ENCODE measurements around the gene PIN1. TPM values are rescaled to one million over a fixed set of nuclear protein-coding genes. Genes with fewer than 3 reads are reported as not detected.
"Not testable (repeated sequence)": the region's sequence is repeated elsewhere in the genome, so short reads cannot be mapped to it uniquely, and the experiment has no call there.

The PIN1 gene
- total RNA-seq, 1 donor from 2014 or later, result 109 TPM

- H3K27me3 Mint-ChIP-seq (ENCODE audit: low read depth, unreplicated experiment), result no peaks in the 10 kb centered on the region
- peak overlapping the region; percentile 97 for H2AFZ ChIP-seq (ENCODE audit: low read depth, low read length)
Observed at GRCh38 chr19:9786342-9786741, 48.8 kb upstream of the PIN1 start.

GRCh38 chr19:9786819-9787218 lies 48.3 kb upstream of the PIN1 start:
- Histone ChIP-seq H4K20me1 (ENCODE audit: insufficient read depth, low read length) (no peaks in the 10 kb centered on the region), H3K79me2 (ENCODE audit: insufficient read depth, low read length) (no peaks in the 10 kb centered on the region), H3K4me1 (ENCODE audit: insufficient read depth, low read length) (no peaks in the 10 kb centered on the region), H2AFZ (ENCODE audit: low read depth, low read length) (no peak overlapping the region), H3K36me3 (ENCODE audit: insufficient read depth, low read length) (no peaks in the 10 kb centered on the region), H3K9ac (ENCODE audit: low read length) (no peak overlapping the region), H3K27me3 (ENCODE audit: insufficient read depth, low read length) (no peaks in the 10 kb centered on the region), H3K9me3 (ENCODE audit: insufficient read depth, low read depth, low read length) (peaks cover 6% of the 10 kb centered on the region), H3K27ac (ENCODE audit: low read depth, low read length) (no peak overlapping the region), H3K4me3 (ENCODE audit: insufficient read depth, low read depth, low read length) (no peak overlapping the region), H3K4me2 (ENCODE audit: low read length) (no peak overlapping the region)
- DNase-seq (ENCODE audit: low read depth) (no peak), FAIRE-seq (no peak)
- Mint-ChIP-seq H3K27me3 (ENCODE audit: low read depth, unreplicated experiment) (no peaks in the 10 kb centered on the region), H3K27ac (ENCODE audit: unreplicated experiment) (peak overlapping the region; percentile 18), H3K4me3 (ENCODE audit: unreplicated experiment) (peak overlapping the region; percentile 64), H3K4me1 (ENCODE audit: low read depth, unreplicated experiment) (peaks cover 26% of the 10 kb centered on the region), H3K9me3 (ENCODE audit: unreplicated experiment) (peaks cover 3% of the 10 kb centered on the region), H3K36me3 (ENCODE audit: low read depth, unreplicated experiment) (peaks cover 9% of the 10 kb centered on the region)
- TF ChIP-seq CTCF (IDR thresholded peaks at IDR 0.05; ENCODE audit: insufficient read depth, low read depth, low read length) (no peak), EZH2 (IDR thresholded peaks at IDR 0.05; ENCODE audit: insufficient read depth, low read length) (no peak)

More at GRCh38 chr19:9786342-9786741, 48.8 kb upstream of the PIN1 start:
- Histone ChIP-seq H3K79me2 (ENCODE audit: insufficient read depth, low read length) (no peaks in the 10 kb centered on the region), H3K27ac (ENCODE audit: low read depth, low read length) (no peak overlapping the region), H3K4me2 (ENCODE audit: low read length) (peak overlapping the region; percentile 99), H3K36me3 (ENCODE audit: insufficient read depth, low read length) (no peaks in the 10 kb centered on the region), H4K20me1 (ENCODE audit: insufficient read depth, low read length) (no peaks in the 10 kb centered on the region), H3K9me3 (ENCODE audit: insufficient read depth, low read depth, low read length) (peaks cover 6% of the 10 kb centered on the region), H3K4me1 (ENCODE audit: insufficient read depth, low read length) (no peaks in the 10 kb centered on the region), H3K4me3 (ENCODE audit: insufficient read depth, low read depth, low read length) (peak overlapping the region; percentile 75), H3K27me3 (ENCODE audit: insufficient read depth, low read length) (no peaks in the 10 kb centered on the region), H3K9ac (ENCODE audit: low read length) (no peak overlapping the region)
- Mint-ChIP-seq H3K4me3 (ENCODE audit: unreplicated experiment) (peak overlapping the region; percentile 87), H3K27ac (ENCODE audit: unreplicated experiment) (peak overlapping the region; percentile 18), H3K36me3 (ENCODE audit: low read depth, unreplicated experiment) (peaks cover 11% of the 10 kb centered on the region), H3K9me3 (ENCODE audit: unreplicated experiment) (peaks cover 3% of the 10 kb centered on the region), H3K4me1 (ENCODE audit: low read depth, unreplicated experiment) (peaks cover 26% of the 10 kb centered on the region)
- FAIRE-seq (no peak), DNase-seq (ENCODE audit: low read depth) (no peak)
- TF ChIP-seq EZH2 (IDR thresholded peaks at IDR 0.05; ENCODE audit: insufficient read depth, low read length) (no peak), CTCF (IDR thresholded peaks at IDR 0.05; ENCODE audit: insufficient read depth, low read depth, low read length) (no peak)

GRCh38 chr19:9788604-9789003 lies 46.5 kb upstream of the PIN1 start:
- H3K9me3 Mint-ChIP-seq (ENCODE audit: unreplicated experiment); H3K27me3 Mint-ChIP-seq (ENCODE audit: low read depth, unreplicated experiment); H3K9ac ChIP-seq (ENCODE audit: low read length); DNase-seq (ENCODE audit: low read depth); H3K79me2 ChIP-seq (ENCODE audit: insufficient read depth, low read length); H3K4me3 ChIP-seq (ENCODE audit: insufficient read depth, low read depth, low read length); H3K27ac ChIP-seq (ENCODE audit: low read depth, low read length); H3K27me3 ChIP-seq (ENCODE audit: insufficient read depth, low read length); H4K20me1 ChIP-seq (ENCODE audit: insufficient read depth, low read length); H3K4me1 ChIP-seq (ENCODE audit: insufficient read depth, low read length); H3K27ac Mint-ChIP-seq (ENCODE audit: unreplicated experiment); H3K4me2 ChIP-seq (ENCODE audit: low read length); H3K9me3 ChIP-seq (ENCODE audit: insufficient read depth, low read depth, low read length); H3K4me3 Mint-ChIP-seq (ENCODE audit: unreplicated experiment); H2AFZ ChIP-seq (ENCODE audit: low read depth, low read length); H3K36me3 Mint-ChIP-seq (ENCODE audit: low read depth, unreplicated experiment); FAIRE-seq; H3K36me3 ChIP-seq (ENCODE audit: insufficient read depth, low read length): not testable (repeated sequence)
- H3K4me1 Mint-ChIP-seq (ENCODE audit: low read depth, unreplicated experiment), result peaks cover 25% of the 10 kb centered on the region
